Upper lobe of right lung (tissue), 1 donor: ENCODE data around the gene GMFB. TPM values are rescaled to one million over a fixed set of nuclear protein-coding genes. Genes with fewer than 3 reads are reported as not detected.
"Not testable (repeated sequence)": the region's sequence is repeated elsewhere in the genome, so short reads cannot be mapped to it uniquely, and the experiment has no call there.

Experiments
- ATAC-seq: fragments of 200-7000 bp; cut with Tn5 transposase; one replicate; pipeline ENCODE4 v1.9.1; 2020; ENCODE audit warnings: mild to moderate bottlenecking, moderate library complexity
- DNase-seq: peaks from one replicate; pipeline ENCODE4 v3.0.0-alpha.2; 2020
- H3K27ac ChIP-seq: fragments of 200-600 bp; one replicate; pipeline ENCODE4 v1.8.0; 2022
- H3K27me3 ChIP-seq: fragments of 200-600 bp; one replicate; pipeline ENCODE4 v1.8.0; 2022; ENCODE audit warnings: mild to moderate bottlenecking
- H3K36me3 ChIP-seq: fragments of 200-600 bp; one replicate; pipeline ENCODE4 v1.8.0; 2022
- H3K4me1 ChIP-seq: fragments of 200-600 bp; one replicate; pipeline ENCODE4 v1.8.0; 2022
- H3K4me3 ChIP-seq: fragments of 200-600 bp; one replicate; pipeline ENCODE4 v1.8.0; 2022; ENCODE audit warnings: mild to moderate bottlenecking
- H3K9me3 ChIP-seq: fragments of 200-600 bp; one replicate; pipeline ENCODE4 v1.8.0; 2022
- CTCF ChIP-seq: fragments of 200-600 bp; IDR thresholded peaks from one replicate; pipeline ENCODE4 v1.8.0; 2022; ENCODE audit warnings: antibody characterized with exemption
- intact Hi-C: fragments of 100-400 bp; cut with DNase I; formaldehyde crosslinking; loops from one replicate; pipeline ENCODE4 v1.11.0; 2022
- total RNA-seq: library from RNA; stranded (reverse); fragmentation: NEBNext Ultra II Directional; extraction: Animal tissue kit (Norgen Biotek cat#: 25700); gene quantifications from one replicate; pipeline ENCODE4 v1.2.1, GENCODE V29; 2021
- donor health status: DM: no; HTN: yes; CAD: no; lungs with severe emphysema.

GMFB gene
- total RNA-seq, 1 donor from 2014 or later = 52.9 TPM

DNA sequence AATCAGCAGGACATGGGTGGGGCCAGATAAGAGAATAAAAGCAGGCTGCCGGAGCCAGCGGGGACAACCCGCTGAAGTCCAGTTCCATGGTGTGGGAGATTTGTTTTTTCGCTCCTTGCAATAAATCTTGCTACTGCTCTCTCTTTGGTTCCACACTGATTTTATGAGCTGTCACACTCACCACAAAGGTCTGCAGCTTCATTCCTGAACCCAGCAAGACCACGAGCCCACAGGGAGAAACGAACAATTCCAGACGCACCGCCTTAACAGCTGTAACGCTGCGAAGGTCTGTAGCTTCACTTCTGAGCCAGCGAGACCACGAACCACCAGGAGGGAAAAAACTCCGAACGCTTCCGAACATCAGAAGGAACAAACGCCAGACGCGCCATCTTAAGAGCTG, 44.8 kb downstream of the GMFB start:
- ATAC-seq (no peak), DNase-seq (no peak)
- peaks cover 16% of the 10 kb centered on the region for H3K4me1 ChIP-seq
- no peaks in the 10 kb centered on the region for H3K36me3 ChIP-seq
- no peaks in the 10 kb centered on the region for H3K9me3 ChIP-seq
- H3K27me3 ChIP-seq = no peaks in the 10 kb centered on the region
- no peak overlapping the region for H3K27ac ChIP-seq
- intact Hi-C loops = no loop called here
- no peak for TF ChIP-seq CTCF
- no peak overlapping the region for H3K4me3 ChIP-seq

GRCh38 chr14:54442961-54443360, 45.8 kb downstream of the GMFB start:
- H3K4me3 ChIP-seq, H3K27ac ChIP-seq, H3K9me3 ChIP-seq, H3K27me3 ChIP-seq, ATAC-seq, H3K36me3 ChIP-seq, intact Hi-C loops, DNase-seq: not testable (repeated sequence)
- peaks cover 16% of the 10 kb centered on the region for H3K4me1 ChIP-seq

DNA sequence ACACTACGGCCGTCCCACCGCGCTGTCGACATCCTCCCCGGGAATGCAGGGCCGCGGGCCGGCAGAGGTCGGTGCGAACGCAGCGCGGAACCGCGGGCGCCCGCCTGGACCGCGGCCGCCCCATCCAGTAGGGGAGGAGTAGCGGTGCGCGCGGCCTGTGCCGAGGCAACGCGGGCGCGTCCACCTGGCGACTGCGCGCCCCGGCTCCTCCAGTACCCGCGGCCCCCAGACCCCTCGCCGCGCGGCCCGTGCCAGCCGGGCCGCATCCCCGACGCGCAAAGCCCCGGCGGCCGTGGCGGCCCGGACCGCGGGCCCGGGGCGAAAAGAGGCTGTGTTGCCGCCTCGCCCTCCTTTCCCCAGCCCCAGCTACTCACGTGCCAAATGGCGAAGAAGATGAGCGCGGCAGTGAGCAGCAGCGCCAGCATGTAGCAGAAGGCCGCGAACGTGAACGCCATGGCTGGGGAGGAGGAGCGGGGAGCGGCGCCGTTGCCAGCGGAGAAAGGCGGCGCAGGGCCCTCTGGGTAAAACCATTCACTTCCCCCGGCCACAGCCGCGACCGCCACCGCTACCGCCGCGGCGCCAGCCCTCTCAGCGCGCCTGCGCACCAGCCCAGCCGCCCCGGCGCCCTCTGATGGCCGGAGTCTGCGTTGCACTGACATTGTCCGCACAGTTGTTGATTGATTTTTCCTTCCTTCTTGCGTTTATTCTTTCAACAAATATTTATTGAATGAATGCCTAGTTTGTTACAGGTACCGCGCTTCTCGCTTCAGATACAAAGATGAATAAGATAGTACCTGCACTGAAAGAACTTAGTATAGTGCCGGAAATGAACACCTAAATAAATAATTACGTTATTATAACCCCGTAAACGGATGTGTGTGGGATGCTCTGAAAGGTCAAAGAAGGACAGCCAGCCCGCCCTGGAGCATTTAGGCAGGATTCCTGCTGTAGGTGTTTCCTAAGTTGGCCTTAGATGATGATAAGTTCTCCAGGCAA, 47.6 kb downstream of the GMFB start, which contains the start of gene CNIH1:
CNIH1 (minus strand) TSS at position 502 of the 996 bp plus-strand sequence; CDS start at position 455, 47 bp downstream.
- Histone ChIP-seq H3K9me3 (no peaks in the 10 kb centered on the region), H3K4me3 (peak within 1 kb of the TSS; percentile 62), H3K27ac (peak within 1 kb of the TSS; percentile 81), H3K27me3 (no peaks in the 10 kb centered on the region), H3K36me3 (no peaks in the 10 kb centered on the region), H3K4me1 (peaks cover 11% of the 10 kb centered on the region)
- TF ChIP-seq CTCF = peak; percentile 94
- DNase-seq = peak; percentile 97
- ATAC-seq = peak; percentile 99
- intact Hi-C loops = no loop called here

GRCh38 chr14:54440476-54440872, 48.3 kb downstream of the GMFB start:
- TF ChIP-seq CTCF = no peak
- no peaks in the 10 kb centered on the region for H3K27me3 ChIP-seq
- H3K9me3 ChIP-seq = no peaks in the 10 kb centered on the region
- peak overlapping the region; percentile 81 for H3K27ac ChIP-seq
- H3K36me3 ChIP-seq = peaks cover 5% of the 10 kb centered on the region
- no peak for DNase-seq
- H3K4me1 ChIP-seq = peaks cover 9% of the 10 kb centered on the region
- intact Hi-C loops = no loop called here
- H3K4me3 ChIP-seq = peak overlapping the region; percentile 62
- ATAC-seq = no peak

GRCh38 chr14:54440037-54440436, 48.7 kb downstream of the GMFB start:
- no peaks in the 10 kb centered on the region for H3K27me3 ChIP-seq
- ATAC-seq (no peak), DNase-seq (no peak)
- H3K36me3 ChIP-seq = peaks cover 8% of the 10 kb centered on the region
- no peak for TF ChIP-seq CTCF
- intact Hi-C loops = no loop called here
- H3K9me3 ChIP-seq = no peaks in the 10 kb centered on the region
- no peak overlapping the region for H3K27ac ChIP-seq
- peak overlapping the region; percentile 62 for H3K4me3 ChIP-seq
- peaks cover 13% of the 10 kb centered on the region for H3K4me1 ChIP-seq

DNA sequence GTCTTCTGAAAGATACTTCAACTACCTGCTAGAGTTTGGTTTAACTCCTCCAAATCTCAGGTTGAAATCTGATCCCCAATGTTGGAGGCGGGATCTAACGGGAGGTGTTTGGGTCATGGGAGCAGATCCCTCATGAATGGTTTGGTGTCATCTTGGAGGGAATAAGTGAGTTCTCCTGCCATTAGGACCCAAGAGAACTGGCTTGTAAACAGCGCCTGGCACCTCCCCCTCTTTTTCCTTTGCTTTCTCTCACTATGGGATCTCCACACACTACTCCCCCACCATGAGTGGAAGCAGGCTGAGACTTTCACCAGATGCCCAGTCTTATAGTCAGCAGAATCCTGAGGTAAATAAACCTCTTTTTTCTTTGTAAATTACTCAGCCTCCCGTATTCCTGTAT, 50.1 kb downstream of the GMFB start:
- no peaks in the 10 kb centered on the region for H3K9me3 ChIP-seq
- no peak overlapping the region for H3K4me3 ChIP-seq
- peaks cover 14% of the 10 kb centered on the region for H3K4me1 ChIP-seq
- no peak for TF ChIP-seq CTCF
- peaks cover 8% of the 10 kb centered on the region for H3K36me3 ChIP-seq
- intact Hi-C loops = no loop called here
- no peak for ATAC-seq
- no peak for DNase-seq
- H3K27me3 ChIP-seq = no peaks in the 10 kb centered on the region
- H3K27ac ChIP-seq = no peak overlapping the region

DNA sequence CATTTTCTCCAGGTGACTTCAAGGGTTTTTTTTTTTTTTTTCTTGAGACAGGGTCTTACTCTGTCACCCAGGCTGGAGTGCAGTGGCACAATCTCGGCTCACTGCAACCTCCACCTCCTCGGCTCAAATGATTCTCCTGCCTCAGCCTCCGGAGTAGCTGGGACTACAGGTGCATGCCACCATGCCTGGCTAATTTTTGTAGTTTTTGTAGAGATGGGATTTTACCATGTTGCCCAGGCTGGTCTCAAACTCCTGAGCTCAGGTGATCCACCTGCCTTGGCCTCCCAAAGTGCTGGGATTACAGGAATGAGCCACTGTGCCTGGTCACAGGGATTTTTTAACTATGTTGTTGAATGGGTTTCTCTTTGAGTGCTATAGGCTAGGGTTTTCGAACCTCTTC, 50.8 kb downstream of the GMFB start:
- H3K27ac ChIP-seq, ATAC-seq, H3K9me3 ChIP-seq, H3K4me3 ChIP-seq, H3K36me3 ChIP-seq, intact Hi-C loops, DNase-seq, H3K27me3 ChIP-seq: not testable (repeated sequence)
- H3K4me1 ChIP-seq = peaks cover 14% of the 10 kb centered on the region
